Measurements from ENCODE around the gene ATG4C. TPM values are rescaled to one million over a fixed set of nuclear protein-coding genes. Genes with fewer than 3 reads are reported as not detected.
A peak's percentile ranks its signal among the peaks of the same experiment; 100 is the strongest.
"Not testable (repeated sequence)": the region's sequence is repeated elsewhere in the genome, so short reads cannot be mapped to it uniquely, and the experiment has no call there.

Gene ATG4C
- polyA plus RNA-seq, 3 donors from 2014 or later = 8.0 to 13.7 (median 12.0) TPM

DNA sequence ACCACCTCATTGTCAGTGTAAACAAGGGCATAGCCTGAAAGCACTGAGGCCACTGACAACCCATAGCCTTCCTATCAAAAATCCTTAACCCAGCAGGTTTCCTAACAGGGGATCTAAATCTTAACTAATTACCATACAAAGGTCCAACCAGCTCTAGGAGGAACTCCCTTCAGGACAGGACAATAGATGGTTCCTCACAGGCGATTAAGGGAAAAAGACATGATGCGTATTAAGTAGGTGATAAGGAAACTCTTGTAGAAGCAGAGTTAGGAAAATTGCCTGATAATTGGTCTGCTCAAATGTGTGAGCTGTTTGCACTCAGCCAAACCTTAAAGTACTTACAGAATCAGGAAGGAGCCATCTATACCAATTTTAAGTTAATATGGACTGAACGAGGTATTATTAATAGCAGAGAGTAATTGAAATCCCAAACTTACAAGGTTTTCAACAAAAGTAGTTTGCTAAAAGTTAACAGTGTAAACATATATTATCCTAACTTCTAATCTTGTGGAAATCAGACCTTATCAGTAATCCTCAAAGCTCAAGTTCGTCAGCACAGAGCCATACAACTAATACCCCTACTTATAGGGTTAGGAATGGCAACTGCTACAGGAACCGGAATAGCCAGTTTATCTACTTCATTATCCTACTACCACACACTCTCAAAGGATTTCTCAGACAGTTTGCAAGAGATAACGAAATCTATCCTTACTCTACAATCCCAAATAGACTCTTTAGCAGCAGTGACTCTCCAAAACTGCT lies 23.7 kb upstream of the ATG4C start:
- not testable (repeated sequence) for DNase-seq; H3K4me3 Mint-ChIP-seq; H3K27ac Mint-ChIP-seq; H3K27me3 Mint-ChIP-seq (ENCODE audit: low read depth in 3 of 3); H3K9me3 Mint-ChIP-seq; H3K4me1 Mint-ChIP-seq; H3K36me3 Mint-ChIP-seq

DNA sequence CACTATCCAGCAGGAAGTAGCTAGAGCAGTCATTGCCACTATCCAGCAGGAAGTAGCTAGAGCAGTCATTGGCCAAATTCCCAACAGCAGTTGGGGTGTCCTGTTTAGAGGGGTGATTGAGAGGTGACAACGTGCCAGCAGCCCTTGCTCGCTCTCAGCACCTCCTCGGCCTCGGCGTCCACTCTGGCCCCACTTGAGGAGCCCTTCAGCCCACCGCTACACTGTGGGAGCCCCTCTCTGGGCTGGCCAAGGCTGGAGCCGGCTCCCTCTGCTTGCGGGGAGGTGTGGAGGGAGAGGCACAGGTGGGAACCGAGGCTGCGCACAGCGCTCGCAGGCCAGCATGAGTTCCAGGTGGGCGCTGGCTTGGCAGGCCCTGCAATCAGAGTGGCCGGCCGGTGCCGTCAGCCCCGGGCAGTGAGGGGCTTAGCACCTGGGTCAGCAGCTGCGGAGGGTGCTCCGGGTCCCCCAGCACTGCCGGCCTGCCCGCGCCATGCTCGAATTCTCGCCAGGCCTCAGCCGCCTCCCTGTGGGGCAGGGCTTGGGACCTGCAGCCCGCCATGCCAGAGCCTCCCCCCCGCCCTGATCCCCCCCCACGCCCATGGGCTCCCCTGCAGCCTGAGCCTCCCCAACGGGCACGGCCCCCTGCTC lies 22.6 kb upstream of the ATG4C start:
- H3K4me1 Mint-ChIP-seq; H3K9me3 Mint-ChIP-seq; H3K36me3 Mint-ChIP-seq; H3K4me3 Mint-ChIP-seq; H3K27me3 Mint-ChIP-seq (ENCODE audit: low read depth in 3 of 3); H3K27ac Mint-ChIP-seq; DNase-seq: not testable (repeated sequence)

DNA sequence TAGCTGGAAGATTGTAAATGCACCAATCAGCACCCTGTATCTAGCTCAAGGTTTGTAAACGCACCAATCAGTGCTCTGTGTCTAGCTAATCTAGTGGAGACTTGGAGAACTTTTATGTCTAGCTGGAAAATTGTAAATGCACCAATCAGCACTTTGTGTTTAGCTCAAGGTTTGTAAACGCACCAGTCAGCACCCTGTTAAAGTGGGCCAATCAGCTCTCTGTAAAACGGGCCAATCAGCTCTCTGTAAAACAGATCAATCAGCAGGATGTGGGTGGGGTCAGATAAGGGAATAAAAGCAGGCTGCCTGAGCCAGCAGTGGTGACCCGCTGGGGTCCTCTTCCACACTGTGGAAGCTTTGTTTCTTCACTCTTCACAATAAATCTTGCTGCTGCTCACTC lies 21.9 kb upstream of the ATG4C start:
- not testable (repeated sequence) for H3K27ac Mint-ChIP-seq; H3K27me3 Mint-ChIP-seq (ENCODE audit: low read depth in 3 of 3); H3K4me1 Mint-ChIP-seq; H3K36me3 Mint-ChIP-seq; H3K9me3 Mint-ChIP-seq; DNase-seq; H3K4me3 Mint-ChIP-seq

DNA sequence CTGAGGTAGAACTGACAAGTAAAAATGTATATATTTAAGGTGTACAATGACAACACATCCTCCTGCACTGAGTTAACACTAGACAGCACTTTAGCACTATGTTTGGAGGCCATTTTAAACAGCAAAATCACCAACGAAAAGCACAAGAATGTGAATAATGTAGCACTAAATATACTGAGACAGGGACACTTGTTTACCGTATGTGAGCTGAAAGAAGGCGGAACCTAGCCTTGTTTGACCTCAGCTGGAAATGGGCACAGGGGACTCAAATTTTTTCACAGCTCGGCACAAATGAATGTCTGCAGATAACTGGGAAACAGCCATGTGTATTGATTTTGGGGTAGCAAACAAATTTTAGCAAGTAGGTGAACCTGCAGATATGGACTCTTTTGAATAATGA lies 18.0 kb upstream of the ATG4C start:
- H3K27me3 Mint-ChIP-seq (ENCODE audit: low read depth in 3 of 3) = peaks cover 2 to 5% (median 2%) of the 10 kb centered on the region in 3 donors
- no peak overlapping the region for H3K27ac Mint-ChIP-seq
- H3K36me3 Mint-ChIP-seq = no peaks in the 10 kb centered on the region
- no peak overlapping the region for H3K4me3 Mint-ChIP-seq
- no peaks in the 10 kb centered on the region for H3K4me1 Mint-ChIP-seq
- DNase-seq = no peak
- H3K9me3 Mint-ChIP-seq = no peaks in the 10 kb centered on the region

- H3K4me1 Mint-ChIP-seq; DNase-seq; H3K4me3 Mint-ChIP-seq; H3K36me3 Mint-ChIP-seq; H3K27ac Mint-ChIP-seq; H3K27me3 Mint-ChIP-seq (ENCODE audit: low read depth in 3 of 3): not testable (repeated sequence)
- peaks cover 2 to 14% (median 8%) of the 10 kb centered on the region in 6 donors for H3K9me3 Mint-ChIP-seq
Measured at GRCh38 chr1:62768551-62768950, 15.4 kb upstream of the ATG4C start.

DNA sequence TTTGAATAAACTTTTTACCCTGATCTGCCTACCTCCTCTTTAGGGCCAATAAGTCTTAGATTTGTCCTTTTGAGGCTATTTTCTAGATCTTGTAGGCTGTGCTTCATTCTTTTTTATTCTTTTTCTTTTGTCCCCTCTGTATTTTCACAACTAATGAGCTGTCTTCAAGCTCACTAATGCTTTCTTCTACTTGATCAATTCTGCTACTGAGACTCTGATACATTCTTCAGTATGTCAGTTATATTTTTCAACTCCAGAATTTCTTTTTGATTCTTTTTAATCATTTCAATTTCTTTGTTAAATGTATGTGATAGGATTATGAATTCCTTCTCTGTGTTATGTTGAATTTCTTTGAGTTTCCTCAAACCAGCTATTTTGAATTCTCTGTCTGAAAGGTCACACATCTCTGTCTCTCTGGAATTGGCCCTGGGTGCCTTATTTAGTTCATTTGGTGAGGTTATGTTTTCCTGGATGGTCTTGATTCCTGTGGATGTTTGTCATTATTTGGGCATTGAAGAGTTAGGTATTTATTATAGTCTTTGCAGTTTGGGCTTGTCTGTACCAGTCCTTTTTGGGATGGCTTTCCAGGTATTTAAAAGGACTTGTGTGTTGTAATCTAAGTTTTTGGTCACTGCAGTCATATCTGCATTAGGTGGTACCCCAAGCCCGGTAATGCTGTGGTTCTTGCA lies 11.2 kb upstream of the ATG4C start:
- Mint-ChIP-seq H3K4me1 (no peaks in the 10 kb centered on the region), H3K27me3 (ENCODE audit: low read depth in 3 of 3) (peaks cover 4 to 21% (median 8%) of the 10 kb centered on the region in 3 donors), H3K36me3 (peaks cover 0 to 6% (median 4%) of the 10 kb centered on the region in 3 donors), H3K9me3 (peaks cover 2 to 14% (median 8%) of the 10 kb centered on the region in 6 donors), H3K4me3 (no peak overlapping the region), H3K27ac (no peak overlapping the region)
- DNase-seq = no peak

- Mint-ChIP-seq H3K27ac (no peak overlapping the region), H3K4me3 (no peak overlapping the region), H3K4me1 (no peaks in the 10 kb centered on the region), H3K9me3 (peaks cover 2 to 14% (median 8%) of the 10 kb centered on the region in 6 donors), H3K36me3 (peaks cover 0 to 6% (median 4%) of the 10 kb centered on the region in 3 donors), H3K27me3 (ENCODE audit: low read depth in 3 of 3) (peaks cover 8 to 24% (median 8%) of the 10 kb centered on the region in 3 donors)
- no peak for DNase-seq
Measured at GRCh38 chr1:62774006-62774405, 9.9 kb upstream of the ATG4C start.

- Mint-ChIP-seq H3K4me3 (no peak overlapping the region), H3K4me1 (no peaks in the 10 kb centered on the region), H3K27ac (no peak overlapping the region), H3K27me3 (ENCODE audit: low read depth in 3 of 3) (peaks cover 8 to 26% (median 9%) of the 10 kb centered on the region in 3 donors), H3K9me3 (peaks cover 2 to 14% (median 8%) of the 10 kb centered on the region in 6 donors), H3K36me3 (peaks cover 0 to 6% (median 4%) of the 10 kb centered on the region in 3 donors)
- no peak for DNase-seq
Measured at GRCh38 chr1:62774971-62775595, 8.8 kb upstream of the ATG4C start.

DNA sequence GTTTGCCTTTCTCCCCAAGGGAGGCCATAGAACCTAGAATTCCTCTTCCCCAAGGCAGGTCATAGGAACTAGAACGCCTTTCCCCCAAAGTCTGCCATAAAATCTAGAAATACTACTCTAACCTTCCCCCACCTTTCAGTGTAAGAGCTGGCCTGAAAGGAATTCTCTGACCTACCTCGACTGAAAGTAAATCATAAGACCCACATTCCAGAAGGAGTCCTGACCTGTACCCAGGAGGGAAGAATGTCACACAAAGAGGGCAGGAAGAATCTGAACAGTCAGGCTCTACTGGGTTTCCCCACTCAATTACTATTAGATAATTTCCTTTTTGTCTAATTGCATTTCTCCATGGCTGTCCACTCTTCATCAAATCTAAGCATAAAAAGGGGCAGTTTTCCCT lies 5.7 kb upstream of the ATG4C start:
- no peaks in the 10 kb centered on the region for H3K4me1 Mint-ChIP-seq
- H3K4me3 Mint-ChIP-seq = no peak overlapping the region
- peaks cover 0 to 4% (median 0%) of the 10 kb centered on the region in 3 donors for H3K36me3 Mint-ChIP-seq
- no peak for DNase-seq
- H3K27me3 Mint-ChIP-seq (ENCODE audit: low read depth in 3 of 3) = peaks cover 4 to 20% (median 10%) of the 10 kb centered on the region in 3 donors
- H3K9me3 Mint-ChIP-seq = peaks cover 0 to 3% (median under 1%) of the 10 kb centered on the region in 6 donors
- H3K27ac Mint-ChIP-seq = no peak overlapping the region

DNA sequence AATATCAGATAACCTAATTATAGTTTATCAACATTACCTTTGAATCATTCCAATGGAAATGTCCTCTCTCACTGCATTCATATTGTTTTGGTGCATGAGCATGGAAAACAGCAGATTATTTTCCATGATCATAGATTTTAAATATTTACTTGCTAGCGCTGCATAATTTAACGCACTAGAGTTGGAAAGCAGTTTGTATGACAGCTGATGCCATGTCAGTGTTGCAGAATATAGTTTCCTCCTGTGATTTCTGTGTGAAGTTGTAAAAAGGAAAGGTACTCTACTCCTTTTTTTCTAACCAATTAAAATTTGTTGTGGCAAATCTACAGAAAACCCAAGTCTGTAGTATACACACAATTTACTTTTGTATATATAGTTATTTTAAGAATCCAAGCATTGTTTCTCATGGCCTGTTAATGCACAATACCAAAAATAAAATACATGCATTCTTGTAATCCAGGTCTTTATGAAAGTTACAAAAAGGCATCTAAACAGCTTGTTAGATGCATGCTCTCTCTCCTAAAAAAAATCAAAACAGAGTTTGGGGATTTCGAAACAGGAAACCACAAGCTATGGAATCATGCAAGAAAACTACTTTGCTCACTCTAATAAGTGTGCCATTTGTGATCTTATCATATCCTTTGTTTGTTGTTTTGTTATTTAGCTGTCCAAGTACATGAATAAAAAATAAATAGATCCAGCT lies 1.9 kb upstream of the ATG4C start:
- no peak for DNase-seq
- peaks cover 2 to 9% (median 8%) of the 10 kb centered on the region in 3 donors for H3K27me3 Mint-ChIP-seq (ENCODE audit: low read depth in 3 of 3)
- no peaks in the 10 kb centered on the region for H3K9me3 Mint-ChIP-seq
- H3K4me3 Mint-ChIP-seq = peak overlapping the region in 4 of 5 donors; percentile 2 to 40 (median 24)
- H3K4me1 Mint-ChIP-seq = no peaks in the 10 kb centered on the region
- H3K36me3 Mint-ChIP-seq = no peaks in the 10 kb centered on the region
- no peak overlapping the region for H3K27ac Mint-ChIP-seq

GRCh38 chr1:62782544-62783212 lies 1.3 kb upstream of the ATG4C start:
- not testable (repeated sequence) for H3K27ac Mint-ChIP-seq; H3K36me3 Mint-ChIP-seq; H3K9me3 Mint-ChIP-seq; H3K27me3 Mint-ChIP-seq (ENCODE audit: low read depth in 3 of 3); DNase-seq; H3K4me1 Mint-ChIP-seq
- H3K4me3 Mint-ChIP-seq = peak overlapping the region in 3 of 5 donors; percentile 18 to 40 (median 37)

DNA sequence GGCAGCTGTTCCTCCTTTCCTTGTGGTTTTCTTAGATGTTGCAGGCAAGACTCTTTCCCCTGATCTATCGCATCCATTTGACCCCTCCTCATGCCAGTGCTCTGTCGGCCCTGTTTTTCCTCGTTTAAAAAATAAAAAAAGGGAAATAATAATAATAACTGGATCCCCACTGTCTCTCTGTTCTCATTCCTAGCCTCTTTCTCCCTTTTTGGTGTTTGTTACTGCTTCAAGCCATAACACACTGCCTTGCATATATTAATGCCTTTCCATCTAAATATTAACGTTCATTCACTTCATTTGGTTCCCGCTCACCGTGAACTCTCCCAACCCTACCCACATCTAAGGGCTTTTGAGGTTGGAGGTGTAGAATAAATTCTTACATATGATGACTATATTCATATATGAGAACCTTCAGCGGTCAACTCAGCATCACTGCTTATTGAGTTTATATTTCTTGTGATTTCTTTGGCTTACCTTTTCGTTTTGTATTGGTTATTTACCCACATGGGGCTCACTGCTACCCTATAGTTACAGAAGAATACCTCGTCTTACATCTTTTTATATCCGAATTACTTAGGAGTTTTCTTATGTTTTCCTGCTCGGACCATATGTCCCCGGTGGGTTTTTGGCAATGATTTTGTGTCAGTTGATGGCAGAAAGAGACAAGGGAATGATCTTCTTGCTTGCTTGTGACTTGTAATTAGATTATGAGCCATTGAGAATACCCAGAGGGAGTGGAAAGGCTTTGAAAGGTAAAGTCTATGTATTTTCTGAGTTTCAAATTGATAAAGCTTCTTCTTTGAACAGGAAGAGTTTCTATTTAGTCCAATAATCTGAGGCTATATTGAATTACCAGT lies 805 bp downstream of the ATG4C start:
- Mint-ChIP-seq H3K27ac (no peak overlapping the region), H3K36me3 (no peaks in the 10 kb centered on the region), H3K27me3 (ENCODE audit: low read depth in 3 of 3) (peaks cover 0 to 3% (median 2%) of the 10 kb centered on the region in 3 donors), H3K4me1 (no peaks in the 10 kb centered on the region), H3K9me3 (no peaks in the 10 kb centered on the region), H3K4me3 (no peak overlapping the region)
- DNase-seq = peak in 1 of 3 donors; percentile 4

All from immature natural killer cell (primary cell).